ENCODE results near the gene RPTOR. TPM values are rescaled to one million over a fixed set of nuclear protein-coding genes. Genes with fewer than 3 reads are reported as not detected.

Gene RPTOR
- total and polyA plus RNA-seq, 2 donors (not counting 3 experiments of a cell fraction or from before 2014, with no cell fraction given) = 10.7 to 41.8 TPM

DNA sequence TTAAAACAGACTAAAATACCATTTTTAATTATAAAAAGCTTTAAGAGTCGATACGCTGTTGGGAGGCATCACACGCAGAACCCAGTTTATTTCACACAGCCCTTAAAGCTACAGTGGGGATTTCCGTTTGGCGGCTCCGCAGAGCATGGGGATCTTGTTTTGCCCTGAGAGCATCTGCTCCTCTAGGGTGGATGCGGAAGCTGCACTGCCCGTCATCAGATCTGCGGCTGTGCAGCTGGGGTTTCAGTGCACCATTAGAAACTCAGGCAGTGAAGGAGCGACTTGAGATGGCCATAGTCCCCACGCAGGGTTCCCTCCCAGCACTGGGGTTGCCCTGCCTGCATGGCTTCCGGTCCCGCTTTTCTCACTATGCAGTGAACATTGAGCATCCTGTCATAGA, 384.8 kb downstream of the RPTOR start:
- H3K79me2 ChIP-seq (ENCODE audit: control insufficient read depth, insufficient read depth, low read length) = no peaks in the 10 kb centered on the region
- no peaks in the 10 kb centered on the region for H4K20me1 ChIP-seq (replicated peaks; ENCODE audit: control insufficient read depth, extremely low read depth, insufficient read depth, low read length)
- no peak overlapping the region for H3K9ac ChIP-seq (replicated peaks; ENCODE audit: extremely low read depth, insufficient read depth, low read length)
- no peaks in the 10 kb centered on the region for H3K9me1 ChIP-seq (replicated peaks; ENCODE audit: control insufficient read depth, extremely low read depth, insufficient read depth, low read length)
- H3K27ac ChIP-seq (ENCODE audit: insufficient read depth, low read depth, low read length) = no peak overlapping the region
- H3K4me2 ChIP-seq (ENCODE audit: insufficient read depth, low read length) = no peak overlapping the region
- no peaks in the 10 kb centered on the region for H3K9me3 ChIP-seq (replicated peaks; ENCODE audit: control insufficient read depth, insufficient read depth, low read length)
- intact Hi-C loops (cut with micrococcal nuclease) = no loop called here
- no peak for TF ChIP-seq CTCF (IDR thresholded peaks at IDR 0.05; ENCODE audit: extremely low read depth in 1 of 2, insufficient read depth in 1 of 2, low read depth in 1 of 2, low read length in 2 of 2)
- TF ChIP-seq MYC (IDR thresholded peaks at IDR 0.05; ENCODE audit: low read depth, low read length) = no peak
- no TSS peak for BruUV-seq (replicated peaks)
- POLR2A ChIA-PET = no interaction called here
- peaks cover 0 to 4% of the 10 kb centered on the region in 2 experiments for H3K36me3 ChIP-seq (ENCODE audit: control insufficient read depth in 2 of 2, extremely low read depth in 1 of 2, insufficient read depth in 2 of 2, low read length in 2 of 2)
- no peak for DNase-seq (ENCODE audit: low read depth, low spot score)
- no peak overlapping the region for H3K4me3 ChIP-seq (replicated peaks in 1 of 3; ENCODE audit: insufficient read depth in 1 of 3, low read depth in 1 of 3, low read length in 3 of 3)
- FAIRE-seq = no peak
- dilution Hi-C loops (cut with MboI; ENCODE audit: extremely low pct_ligation_motif_present, low sequenced_read_pairs) = no loop called here
- CTCF ChIA-PET = interaction anchor here (0.7 to 5.8 kb wide), 10 partner anchors 8 to 504 kb away, joined by 3 to 66 read pairs (median 14); partner anchors contain the start of gene NPTX1
- H2AFZ ChIP-seq (ENCODE audit: low read depth, low read length) = no peak overlapping the region
- peaks cover 18% of the 10 kb centered on the region for H3K4me1 ChIP-seq (ENCODE audit: control insufficient read depth, extremely low read depth, insufficient read depth, low read length)
- H3K27me3 ChIP-seq (ENCODE audit: control insufficient read depth in 2 of 2, insufficient read depth in 2 of 2, low read length in 2 of 2) = no peaks in the 10 kb centered on the region

- Histone ChIP-seq H3K27me3 (ENCODE audit: control insufficient read depth in 2 of 2, insufficient read depth in 2 of 2, low read length in 2 of 2) (no peaks in the 10 kb centered on the region), H3K9me1 (replicated peaks; ENCODE audit: control insufficient read depth, extremely low read depth, insufficient read depth, low read length) (no peaks in the 10 kb centered on the region), H4K20me1 (replicated peaks; ENCODE audit: control insufficient read depth, extremely low read depth, insufficient read depth, low read length) (no peaks in the 10 kb centered on the region), H3K27ac (ENCODE audit: insufficient read depth, low read depth, low read length) (no peak overlapping the region), H3K9me3 (replicated peaks; ENCODE audit: control insufficient read depth, insufficient read depth, low read length) (no peaks in the 10 kb centered on the region), H2AFZ (ENCODE audit: low read depth, low read length) (no peak overlapping the region), H3K9ac (replicated peaks; ENCODE audit: extremely low read depth, insufficient read depth, low read length) (no peak overlapping the region), H3K4me3 (replicated peaks in 1 of 3; ENCODE audit: insufficient read depth in 1 of 3, low read depth in 1 of 3, low read length in 3 of 3) (no peak overlapping the region), H3K79me2 (ENCODE audit: control insufficient read depth, insufficient read depth, low read length) (no peaks in the 10 kb centered on the region), H3K4me1 (ENCODE audit: control insufficient read depth, extremely low read depth, insufficient read depth, low read length) (peaks cover 18% of the 10 kb centered on the region), H3K36me3 (ENCODE audit: control insufficient read depth in 2 of 2, extremely low read depth in 1 of 2, insufficient read depth in 2 of 2, low read length in 2 of 2) (no peaks in the 10 kb centered on the region), H3K4me2 (ENCODE audit: insufficient read depth, low read length) (no peak overlapping the region)
- dilution Hi-C loops (cut with MboI; ENCODE audit: extremely low pct_ligation_motif_present, low sequenced_read_pairs) (no loop called here), intact Hi-C loops (cut with micrococcal nuclease) (no loop called here)
- TF ChIP-seq EZH2 (IDR thresholded peaks at IDR 0.05; ENCODE audit: borderline replicate concordance, low read depth, low read length, severe bottlenecking) = no peak
- TF ChIP-seq JUN (IDR thresholded peaks at IDR 0.05; ENCODE audit: borderline replicate concordance, insufficient read depth, insufficient read length, low read depth) = no peak
- no peak for TF ChIP-seq MAX (IDR thresholded peaks at IDR 0.05; ENCODE audit: insufficient read depth, insufficient read length)
- TF ChIP-seq POLR2A (IDR thresholded peaks at IDR 0.05; ENCODE audit: low read depth, low read length) = no peak
- no peak for TF ChIP-seq FOS (IDR thresholded peaks at IDR 0.05; ENCODE audit: borderline replicate concordance, insufficient read depth, low read length)
- no peak for TF ChIP-seq MYC (IDR thresholded peaks at IDR 0.05; ENCODE audit: low read depth, low read length)
- POLR2A ChIA-PET = no interaction called here
- no TSS peak for BruUV-seq (replicated peaks)
- FAIRE-seq (peak; percentile 85), DNase-seq (ENCODE audit: low read depth, low spot score) (no peak)
- CTCF ChIA-PET = interaction anchor here (1.5 to 5.8 kb wide), 5 partner anchors 11 to 505 kb away, joined by 4 to 66 read pairs (median 32); no protein-coding TSS in a partner anchor
Observed at GRCh38 chr17:80930335-80931279, 386.0 kb downstream of the RPTOR start.

All from endothelial cell of umbilical vein (primary cell).